Left renal pelvis (tissue), 4 donors: ENCODE data around the gene TRPC4AP. TPM values are rescaled to one million over a fixed set of nuclear protein-coding genes. Genes with fewer than 3 reads are reported as not detected.

Experiments
- DNase-seq, 4 donors: peaks; one replicate each; pipeline ENCODE4 v3.0.0-alpha.2; 2013; ENCODE audit warnings: low read depth in 4 of 4, low spot score in 3 of 4
- polyA plus RNA-seq, 4 donors: library from polyadenylated mRNA; unstranded; fragments of 120-200 nt; gene quantifications; one replicate each; pipeline ENCODE4 v1.2.1, GENCODE V29; 2013; ENCODE audit not compliant: insufficient read length in 4 of 4

TRPC4AP gene
- polyA plus RNA-seq, 4 donors: 65.7 to 71.0 (median 67.1) TPM

DNA sequence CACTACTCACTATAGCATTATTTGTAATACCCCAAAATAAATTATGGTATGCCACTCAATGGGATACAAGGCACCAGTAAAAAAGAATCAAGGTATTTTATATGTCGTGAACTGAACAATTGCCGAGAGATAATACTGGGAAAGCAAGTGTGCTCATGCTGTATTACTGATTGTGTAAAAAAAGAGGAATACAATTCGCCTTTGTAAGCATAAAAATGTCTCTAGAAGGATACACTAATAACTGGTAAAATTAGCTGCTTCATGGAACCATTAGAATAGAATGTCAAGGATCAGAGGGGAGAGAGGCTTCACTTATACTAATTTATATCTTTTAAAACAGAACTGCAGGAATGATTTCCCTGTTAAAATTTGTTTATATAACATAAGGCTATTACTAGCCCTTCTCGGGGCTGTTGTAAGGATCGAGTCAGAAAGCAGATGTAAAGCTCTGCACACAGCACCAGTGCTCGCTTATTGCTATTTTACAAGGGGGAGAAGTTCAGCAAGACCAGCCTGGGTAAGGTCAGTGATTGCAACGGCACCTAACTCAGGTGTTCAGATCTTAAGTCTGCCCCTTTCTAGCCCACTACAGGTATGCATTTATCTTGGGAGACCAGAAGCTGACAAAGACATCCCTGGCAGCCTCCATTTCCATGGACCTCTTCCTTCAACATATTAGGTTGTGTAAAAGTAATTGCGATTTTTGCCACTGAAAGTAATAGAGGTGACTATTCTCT, 75.3 kb downstream of the TRPC4AP start:
- no peak for DNase-seq

DNA sequence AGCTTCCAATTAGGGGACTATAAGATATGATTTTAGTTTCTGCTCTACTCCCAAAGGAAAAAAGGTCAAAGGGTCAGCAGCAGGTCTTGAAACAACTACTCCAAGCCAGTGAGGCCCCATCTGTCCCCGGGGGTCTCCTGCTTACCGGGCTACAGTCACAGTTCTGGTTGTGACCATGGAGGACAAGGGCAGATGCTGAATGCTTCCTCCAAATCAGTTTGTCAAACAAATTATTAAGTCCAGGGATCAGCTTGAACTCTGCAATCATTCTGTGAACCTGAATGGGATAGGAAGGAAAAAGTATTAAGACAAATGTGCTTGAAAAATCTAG, 76.8 kb downstream of the TRPC4AP start:
- DNase-seq: no peak

DNA sequence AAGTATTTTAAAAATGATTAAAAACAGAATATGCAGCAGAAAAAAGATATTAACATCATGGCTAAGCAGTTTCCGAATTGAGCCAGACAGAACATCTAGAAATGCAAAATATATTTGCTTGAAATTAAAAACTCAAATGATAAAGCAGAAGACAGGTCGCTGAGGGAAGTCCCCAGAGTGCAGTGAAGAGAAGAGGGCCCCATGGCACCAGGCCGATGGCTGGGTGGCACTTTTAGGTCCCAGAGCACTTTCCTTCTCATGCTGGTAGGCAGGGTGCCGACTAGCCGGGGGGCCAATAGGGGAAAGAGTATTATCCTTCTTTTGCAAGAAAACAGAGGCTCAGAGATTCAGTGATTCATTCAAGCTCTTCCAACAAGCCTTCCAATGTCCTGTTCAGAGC, 78.1 kb downstream of the TRPC4AP start:
- no peak for DNase-seq

DNA sequence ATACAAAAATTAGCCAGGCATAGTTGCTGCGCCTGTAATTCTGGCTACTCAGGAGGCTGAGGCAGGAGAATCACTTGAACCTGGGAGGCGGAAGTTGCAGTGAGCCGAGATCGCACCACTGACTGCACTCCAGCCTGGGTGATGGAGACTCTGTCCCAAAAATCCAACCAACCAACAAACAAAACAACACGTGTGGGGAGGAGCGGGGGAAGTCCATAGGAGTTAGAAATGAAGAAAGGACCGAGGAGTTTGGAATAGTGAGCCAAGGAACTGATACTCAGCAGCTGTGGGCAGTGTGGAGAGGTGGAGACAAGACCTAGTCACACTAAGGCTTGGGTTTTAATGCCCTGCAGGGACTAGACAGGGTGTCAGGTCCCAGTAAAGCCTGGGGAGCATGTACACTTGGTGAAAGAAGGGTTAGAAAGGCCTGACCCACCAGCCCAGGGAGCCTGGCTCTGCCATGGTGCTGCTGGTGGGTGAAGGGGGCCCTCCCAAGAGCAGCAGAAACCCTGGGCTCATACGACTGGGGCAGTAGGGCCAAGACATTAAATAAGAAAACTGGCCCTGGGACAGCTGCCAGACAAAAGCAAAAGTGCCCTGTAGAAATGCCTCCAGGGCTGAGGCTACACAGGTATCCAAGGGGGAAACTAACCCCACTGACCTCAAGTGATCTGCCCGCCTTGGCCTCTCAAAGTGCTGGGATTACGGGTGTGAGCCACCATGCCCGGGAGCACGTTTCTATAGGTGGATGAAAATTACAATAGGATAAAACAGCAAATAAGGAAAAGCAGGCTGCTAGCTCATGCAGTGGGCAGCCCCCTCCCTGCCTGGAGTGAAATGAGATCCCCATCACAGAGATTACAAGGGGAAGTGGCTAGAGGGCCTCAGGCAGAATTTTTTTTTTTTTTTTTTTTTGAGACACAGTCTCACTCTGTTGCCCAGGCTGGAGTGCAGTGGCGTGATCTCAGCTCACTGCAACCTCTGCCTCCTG, 78.9 kb downstream of the TRPC4AP start:
- no peak for DNase-seq

DNA sequence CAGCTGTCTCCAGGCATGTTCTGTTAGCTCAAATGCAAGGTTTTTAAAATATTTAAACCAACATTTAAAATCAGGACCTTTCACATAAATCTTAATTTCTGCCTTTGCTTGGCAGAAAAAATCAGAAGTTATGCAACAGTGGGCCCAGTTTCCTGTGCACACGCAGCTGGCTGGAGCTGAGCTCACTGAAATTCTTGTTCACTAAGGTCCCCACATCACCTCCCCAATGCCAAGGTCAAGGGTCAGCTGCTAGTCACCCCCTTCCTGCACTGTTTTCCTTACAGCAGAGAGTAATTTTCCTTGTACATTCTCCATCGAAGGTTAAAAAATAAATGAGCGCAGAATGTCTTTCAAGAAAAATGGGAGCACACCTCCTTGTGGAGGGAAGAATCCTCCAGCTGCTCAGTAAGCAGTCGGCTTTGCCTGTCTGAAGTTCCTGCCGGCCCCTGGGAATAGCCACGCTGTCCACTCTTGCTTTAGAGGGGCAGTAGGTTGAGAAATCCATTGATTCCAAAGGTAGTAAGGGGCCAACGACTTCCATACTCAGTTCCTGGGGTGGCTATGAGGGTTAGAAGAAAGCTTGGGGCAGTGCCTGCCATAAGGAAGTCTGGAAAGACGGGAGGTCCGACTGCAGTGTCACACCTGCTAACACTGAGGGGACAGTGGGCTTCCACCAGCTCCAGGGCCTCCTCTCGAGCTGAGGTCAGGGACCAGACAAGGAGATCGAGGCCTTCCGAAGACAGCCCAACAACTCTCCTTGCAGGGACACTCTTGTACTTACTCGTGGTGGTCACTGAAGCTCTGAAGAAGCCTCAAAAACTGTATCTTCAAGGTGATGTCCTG, 80.2 kb downstream of the TRPC4AP start:
- no peak for DNase-seq

DNA sequence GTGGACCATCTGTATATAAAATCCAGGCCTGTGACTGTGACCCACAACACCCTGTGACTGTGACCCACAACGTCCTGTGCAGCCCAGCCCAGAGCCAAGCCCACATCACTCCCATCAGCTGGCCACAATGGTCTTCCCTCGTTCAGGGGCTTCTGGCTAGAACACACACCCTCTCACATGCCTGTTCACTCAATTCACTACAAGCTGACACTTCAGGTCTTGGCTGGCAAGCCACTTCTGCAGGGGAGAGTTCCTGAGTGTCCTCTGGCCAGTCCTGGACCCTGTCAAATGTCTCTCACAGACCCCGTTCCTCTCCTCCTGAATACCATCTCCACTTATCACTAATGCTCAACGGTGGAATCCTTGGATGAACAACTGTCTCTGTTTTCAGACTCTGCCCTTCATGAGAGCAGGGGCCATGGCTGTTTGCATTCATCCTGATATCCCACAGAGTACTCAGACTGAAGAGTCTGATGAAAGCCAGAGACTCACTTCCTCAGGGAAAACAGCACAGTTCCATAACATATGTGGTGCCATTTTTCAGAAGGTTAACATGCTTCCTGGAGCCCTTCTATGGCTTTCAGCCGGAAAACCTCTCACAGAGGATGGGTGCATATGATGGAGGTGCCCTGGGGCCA, 80.9 kb downstream of the TRPC4AP start:
- DNase-seq: no peak

DNA sequence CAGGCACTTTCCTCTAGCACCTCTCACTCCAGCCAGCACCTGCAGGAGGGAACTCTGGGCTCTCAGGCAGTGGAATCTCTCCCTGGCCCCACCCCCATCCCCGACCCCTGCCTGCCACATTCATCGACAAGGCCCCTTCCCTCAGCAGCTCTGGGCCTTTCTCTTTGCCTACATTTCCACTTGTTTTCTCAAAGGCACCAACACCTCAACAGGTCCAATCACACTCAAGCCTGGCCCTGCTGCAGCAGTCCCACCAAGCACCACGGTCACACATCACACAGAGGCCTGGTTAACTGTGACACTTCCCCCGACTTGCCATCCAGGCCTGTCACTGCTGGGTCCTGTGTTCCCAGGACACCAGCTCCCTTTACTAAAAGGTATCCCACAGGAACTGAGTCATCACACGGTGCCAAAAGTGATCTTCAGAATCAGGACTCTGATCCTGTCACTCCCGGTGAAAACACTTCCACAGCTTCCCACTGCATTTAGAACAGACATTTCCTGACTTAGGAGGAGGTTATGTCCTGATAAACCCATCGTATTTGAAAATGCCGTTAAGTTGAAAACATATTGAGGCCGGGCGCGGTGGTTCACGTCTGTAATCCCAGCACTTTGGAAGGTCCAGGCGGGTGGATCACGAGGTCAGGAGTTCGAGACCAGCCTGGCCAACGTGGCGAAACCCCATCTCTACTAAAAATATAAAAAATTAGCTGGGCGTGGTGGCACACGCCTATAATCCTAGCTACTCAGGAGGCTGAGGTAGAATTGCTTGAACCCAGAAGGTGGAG, 82.0 kb downstream of the TRPC4AP start:
- DNase-seq: no peak

DNA sequence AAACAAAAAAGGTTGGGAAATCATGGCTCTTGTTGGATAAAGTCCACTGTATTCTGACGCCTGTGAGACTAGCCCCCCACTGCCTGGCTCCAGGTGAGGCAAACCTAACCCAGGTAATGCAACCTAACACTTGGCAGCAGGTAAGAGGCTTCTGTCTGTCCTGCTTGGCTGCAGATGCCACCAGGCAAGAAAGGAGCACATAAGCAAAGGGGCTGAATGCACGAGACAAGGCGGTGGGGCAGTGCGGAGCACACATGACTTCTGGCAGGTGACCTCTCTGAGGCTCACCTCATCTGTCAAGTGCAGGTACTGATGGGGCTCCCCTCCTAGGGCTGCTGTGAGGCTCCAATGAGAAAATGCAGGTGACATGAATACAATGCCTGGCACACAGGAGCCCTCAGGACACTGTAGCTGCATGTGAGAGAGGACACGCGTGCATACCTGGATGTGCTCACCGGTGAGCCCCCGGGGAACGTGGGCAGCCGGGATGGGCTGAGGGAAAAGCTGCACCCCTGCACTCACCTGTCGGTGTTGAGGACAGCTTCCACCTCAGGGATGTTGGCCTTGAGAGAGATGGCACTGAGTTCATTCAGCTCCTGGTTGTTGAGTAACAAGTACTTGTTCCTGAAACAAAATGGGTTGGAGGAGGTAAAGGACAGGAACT, 82.8 kb downstream of the TRPC4AP start:
- DNase-seq: no peak

DNA sequence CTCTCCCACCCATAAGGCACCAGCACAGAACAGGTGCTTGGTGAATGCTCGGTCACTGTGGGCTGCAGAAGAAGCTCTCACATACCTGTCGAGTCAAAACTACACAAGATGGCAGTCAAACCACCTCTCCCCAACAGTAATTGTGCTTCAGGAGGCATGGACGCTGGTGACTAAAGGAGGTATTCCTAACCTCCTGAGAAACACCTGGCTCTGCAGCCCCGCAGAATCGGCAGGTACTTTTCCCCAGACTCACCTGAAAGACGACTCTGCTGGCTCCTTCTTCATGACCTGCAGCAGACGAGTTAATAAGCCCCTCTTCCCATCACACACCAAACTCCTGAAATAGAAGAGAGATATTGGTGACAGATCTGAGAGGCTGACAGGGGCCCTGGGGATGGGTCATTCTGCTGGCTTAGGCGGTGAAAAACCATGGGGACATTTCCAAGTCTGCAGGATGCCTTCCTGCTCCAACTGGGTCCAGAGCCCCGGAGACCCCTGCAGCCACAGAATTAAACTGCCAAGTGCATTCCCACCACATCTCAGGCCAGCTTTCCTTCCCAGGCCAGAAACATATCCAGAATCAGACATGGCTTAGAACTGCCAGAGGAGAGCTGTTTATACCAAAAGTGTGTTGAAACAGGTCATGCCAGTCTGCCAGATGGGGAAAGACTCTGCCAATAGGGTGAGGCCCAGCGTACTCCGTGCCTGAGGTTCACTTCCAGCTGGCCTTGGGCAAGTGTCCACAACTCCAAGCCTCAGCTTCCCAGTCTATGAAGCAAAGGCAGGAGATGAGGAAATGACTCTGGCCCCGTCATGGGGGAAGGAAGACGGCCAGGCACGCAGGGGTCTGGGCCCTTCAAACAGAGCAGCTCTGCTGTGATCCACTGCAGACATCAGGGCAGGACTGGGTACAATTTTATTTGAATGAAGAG, 83.9 kb downstream of the TRPC4AP start:
- no peak for DNase-seq

DNA sequence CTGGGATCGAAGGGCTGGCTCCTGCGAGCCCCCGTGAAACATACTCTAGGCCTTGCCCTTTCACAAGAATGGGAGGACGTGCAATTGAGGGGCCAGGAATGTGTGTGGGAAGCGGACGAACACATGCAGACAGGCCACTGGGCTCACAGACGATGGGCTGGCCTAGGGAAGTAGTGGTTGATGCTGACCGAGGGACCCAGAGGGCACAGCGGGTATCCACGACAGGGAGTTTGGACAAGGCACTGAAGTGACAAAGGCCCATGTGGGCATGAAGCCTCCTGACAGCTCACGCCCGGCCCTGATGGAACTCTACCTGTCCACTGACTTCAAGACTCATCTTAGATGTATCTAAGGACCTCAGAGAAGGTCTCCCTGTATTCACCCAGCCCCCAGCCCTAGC, 84.7 kb downstream of the TRPC4AP start:
- no peak for DNase-seq

DNA sequence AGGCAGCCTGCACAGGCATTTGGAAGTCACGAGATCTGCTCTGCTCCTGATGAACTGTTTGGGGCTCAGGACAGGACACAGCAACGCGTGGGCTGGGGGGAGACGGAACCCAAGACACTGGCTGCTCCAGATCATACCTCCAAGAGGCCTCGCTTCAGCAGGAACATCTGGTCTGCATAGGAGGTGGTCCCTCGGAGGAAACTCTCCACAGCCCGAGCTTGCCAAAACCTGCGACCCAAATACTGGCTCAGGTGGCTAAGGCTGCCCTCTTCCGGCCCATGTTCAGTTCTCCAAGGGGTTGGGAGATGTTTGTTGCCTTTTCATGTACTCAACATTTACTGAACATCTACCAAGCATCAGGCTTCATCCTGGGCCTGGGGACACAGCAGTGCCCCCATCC, 85.2 kb downstream of the TRPC4AP start:
- DNase-seq: no peak

DNA sequence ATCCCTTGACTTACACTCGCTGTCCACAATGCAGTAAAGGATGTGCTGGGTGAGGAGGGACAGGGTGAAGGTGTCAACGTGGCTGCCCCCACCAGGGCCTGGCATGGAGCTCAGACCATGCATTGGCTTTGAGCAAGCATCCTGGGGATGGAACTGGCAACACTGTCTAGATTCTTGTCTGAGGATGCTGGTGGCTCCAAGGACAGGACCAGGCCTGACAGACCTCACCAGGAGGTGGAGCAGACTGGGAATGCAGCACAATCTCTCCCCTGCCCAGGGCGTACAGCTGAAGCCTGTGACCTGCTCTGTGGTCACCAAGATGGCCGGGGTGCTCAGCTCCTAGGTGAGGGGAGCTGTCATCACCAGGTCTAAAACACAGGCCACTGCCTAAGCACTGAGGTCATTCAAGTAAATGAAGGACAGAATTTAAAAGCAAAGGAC, 86.1 kb downstream of the TRPC4AP start:
- DNase-seq: no peak

DNA sequence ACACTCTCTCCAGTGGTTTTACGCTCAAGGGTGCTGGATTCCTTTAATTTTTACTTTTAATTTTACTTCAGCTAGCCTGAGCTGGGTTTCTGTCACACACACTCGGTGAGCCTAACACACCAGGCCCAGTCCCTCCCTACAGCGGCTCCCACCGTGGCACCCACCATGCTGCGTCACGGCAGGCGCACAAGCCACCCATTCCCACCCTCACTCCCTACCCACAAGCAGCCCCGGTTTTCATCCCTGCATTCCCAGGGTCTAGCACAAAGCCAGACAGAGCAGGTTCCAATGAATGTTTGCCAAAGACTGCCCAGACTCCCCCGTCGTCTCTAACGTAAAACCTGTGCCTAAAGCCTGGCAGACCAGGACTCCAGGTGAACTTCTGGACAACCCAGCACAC, 86.6 kb downstream of the TRPC4AP start:
- DNase-seq: no peak

DNA sequence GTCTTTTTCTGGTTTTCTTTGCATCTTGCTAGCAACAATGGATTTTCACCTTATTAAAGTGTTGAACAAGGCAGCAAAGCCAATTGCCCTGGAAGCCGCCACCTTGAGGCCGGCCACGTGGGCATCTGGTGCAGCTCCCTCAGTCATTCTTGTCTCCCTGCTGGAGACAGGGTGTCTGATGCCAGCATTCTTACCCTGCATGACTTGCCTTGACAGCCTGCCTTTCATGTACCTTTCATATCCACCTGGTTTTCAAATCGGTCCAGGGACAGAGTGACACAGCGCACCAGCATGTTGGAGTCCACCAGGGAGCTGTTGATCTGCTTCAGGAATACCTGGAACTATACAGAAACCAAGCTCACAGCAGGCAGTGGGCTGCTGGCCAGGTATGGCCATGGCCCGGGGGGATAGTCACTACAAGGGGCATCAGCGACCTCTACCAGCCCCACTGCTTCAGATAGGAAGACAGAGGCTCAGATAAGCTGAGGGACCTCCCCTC, 87.1 kb downstream of the TRPC4AP start:
- no peak for DNase-seq

DNA sequence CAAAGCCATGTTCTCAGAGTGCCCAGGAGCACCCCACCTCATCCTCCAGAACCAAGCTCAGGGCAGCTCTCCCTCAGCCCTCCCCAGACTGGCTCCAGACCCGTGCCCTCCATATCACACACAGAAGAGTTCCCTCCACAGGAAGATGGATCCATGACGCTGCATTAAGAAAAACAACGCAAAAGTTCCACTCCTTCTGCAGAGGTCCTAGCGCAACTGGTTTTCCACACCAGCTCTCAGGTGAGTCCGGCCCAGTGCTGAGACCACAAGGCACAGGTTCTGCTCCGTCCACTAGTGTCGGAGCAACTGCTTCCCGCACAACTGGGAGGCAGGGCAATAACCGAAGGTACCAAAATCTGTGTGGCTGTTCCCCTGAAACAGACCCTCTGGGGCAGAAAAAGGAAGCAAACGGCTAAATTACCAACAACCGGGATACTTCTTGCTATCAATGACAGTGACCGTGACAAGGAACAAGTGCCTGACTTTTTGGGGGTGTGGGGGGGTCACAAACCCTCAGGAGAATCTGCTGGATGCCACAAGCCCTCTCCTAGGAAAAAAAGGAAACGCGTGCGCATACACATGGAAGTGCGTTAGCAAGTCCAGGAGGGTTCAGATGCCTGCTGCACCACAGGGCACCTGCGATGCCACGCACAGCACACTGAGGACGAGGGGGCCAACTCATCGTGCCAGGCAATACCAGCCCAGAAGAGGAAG, 87.7 kb downstream of the TRPC4AP start:
- DNase-seq: no peak

DNA sequence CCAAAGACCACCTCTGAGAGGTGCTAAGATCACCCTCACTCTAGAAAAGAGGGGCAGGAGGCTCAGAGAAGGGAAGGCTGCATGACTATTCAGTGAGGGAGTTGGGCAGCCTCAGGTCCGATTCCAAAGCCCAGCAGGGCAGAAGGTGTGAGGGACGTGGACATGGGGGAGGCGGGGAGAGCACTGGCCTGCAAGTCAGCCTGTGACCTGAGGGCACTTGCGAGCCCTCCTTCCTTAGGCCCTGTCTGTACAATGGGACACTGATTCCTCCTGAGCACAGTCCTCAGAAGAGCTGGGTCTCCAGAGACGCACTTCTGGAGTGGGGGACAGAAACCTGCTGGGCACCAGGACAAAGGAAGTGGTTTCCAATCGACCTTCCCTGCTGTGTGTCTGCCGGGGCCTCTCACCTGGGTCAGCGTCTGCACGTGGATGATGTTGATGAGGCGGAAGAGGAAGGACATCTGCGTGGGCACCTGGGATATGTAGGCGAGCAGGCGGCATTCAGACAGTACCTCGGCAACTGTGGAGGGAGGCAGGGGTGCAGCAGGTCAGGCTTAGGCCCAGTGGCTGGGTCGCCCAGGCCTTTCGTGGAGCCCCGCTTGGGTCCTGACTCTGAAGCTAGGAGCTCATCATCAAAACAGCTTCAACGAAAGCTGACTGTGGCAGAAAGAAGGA, 88.4 kb downstream of the TRPC4AP start:
- DNase-seq: no peak
